ENCODE data around the gene C1RL.

- TF ChIP-seq CTCF (IDR thresholded peaks at IDR 0.05; ENCODE audit: insufficient read depth, low read length, poor library complexity, severe bottlenecking) (no peak), EZH2phosphoT487 (conservative IDR thresholded peaks at IDR 0.05; ENCODE audit: low read length) (no peak)
Measured at GRCh38 chr12:7134396-7135166, 25.6 kb upstream of the C1RL start.
